Natural killer cell (primary cell): Measurements from ENCODE around the gene NKX3-2. TPM values are rescaled to one million over a fixed set of nuclear protein-coding genes. Genes with fewer than 3 reads are reported as not detected.
"Not testable (repeated sequence)": the region's sequence is repeated elsewhere in the genome, so short reads cannot be mapped to it uniquely, and the experiment has no call there.

Source experiments
- ATAC-seq, 3 donors: fragments of 150-1000 bp in 2 of 3; fragments of 200-7000 bp in 1 of 3; cut with Tn5 transposase; 1 replicate in 1 of 3; 2 replicates in 2 of 3; pipeline ENCODE4 v1.10.0; 2021; ENCODE audit warnings: mild to moderate bottlenecking in 2 of 3, moderate library complexity in 2 of 3
- DNase-seq, 2 donors: peaks; one replicate each; pipeline versions ENCODE4 v3.0.0 to v3.0.0-alpha.2; 2013 to 2021; ENCODE audit warnings: mixed read lengths in 1 of 2
- H3K27ac ChIP-seq: one replicate; pipeline ENCODE4 v1.5.1; 2013; ENCODE audit warnings: mild to moderate bottlenecking, low read length
- H3K27me3 ChIP-seq: one replicate; pipeline ENCODE4 v1.6.1; 2013; ENCODE audit warnings: low read length; ENCODE audit not compliant: control insufficient read depth, insufficient read depth
- H3K36me3 ChIP-seq: one replicate; pipeline ENCODE4 v1.6.1; 2013; ENCODE audit warnings: low read length; ENCODE audit not compliant: control insufficient read depth, insufficient read depth
- H3K4me1 ChIP-seq: one replicate; pipeline ENCODE4 v1.6.1; 2013; ENCODE audit warnings: low read length; ENCODE audit not compliant: control insufficient read depth, insufficient read depth
- H3K4me3 ChIP-seq: one replicate; pipeline ENCODE4 v1.5.1; 2013; ENCODE audit warnings: low read length
- H3K9me3 ChIP-seq: one replicate; pipeline ENCODE4 v1.6.1; 2013; ENCODE audit warnings: low read length; ENCODE audit not compliant: control insufficient read depth, insufficient read depth
- H3K27ac Mint-ChIP-seq, 2 donors: one replicate each; pipeline ENCODE4 v1.8.0; 2022; ENCODE audit warnings: mild to moderate bottlenecking in 2 of 2, mixed read lengths in 2 of 2, moderate library complexity in 1 of 2
- H3K27me3 Mint-ChIP-seq, 2 donors: one replicate each; pipeline ENCODE4 v1.8.0; 2022; ENCODE audit warnings: low read depth in 2 of 2, mixed read lengths in 2 of 2
- H3K36me3 Mint-ChIP-seq: one replicate; pipeline ENCODE4 v1.8.0; 2022; ENCODE audit warnings: mixed read lengths
- H3K4me1 Mint-ChIP-seq, 2 donors: one replicate each; pipeline ENCODE4 v1.8.0; 2022; ENCODE audit warnings: mixed read lengths in 2 of 2
- H3K4me3 Mint-ChIP-seq: one replicate; pipeline ENCODE4 v1.8.0; 2022; ENCODE audit warnings: mild to moderate bottlenecking, moderate library complexity, mixed read lengths
- H3K9me3 Mint-ChIP-seq, 2 donors: one replicate each; pipeline ENCODE4 v1.8.0; 2022; ENCODE audit warnings: mixed read lengths in 2 of 2
- WGBS: methylation state at CpG from one replicate; pipeline ENCODE4 v1.1.7; 2013; ENCODE audit warnings: missing lambda C conversion rate; ENCODE audit not compliant: insufficient coverage; 5-methylcytosine and 5-hydroxymethylcytosine counted together
- intact Hi-C: fragments of 100-400 bp; cut with micrococcal nuclease; formaldehyde crosslinking; loops from one replicate; pipeline ENCODE4 v1.14.2; 2022
- total RNA-seq, 4 donors: library from RNA; stranded (reverse); fragments of 120-200 nt in 1 of 4; gene quantifications; one replicate each; pipeline versions ENCODE4 v1.2.3 to v1.2.4, GENCODE V29; 2013 to 2022
- TF ChIP-seq, protein P1 (sequence below): fragments of 200-600 bp; IDR thresholded peaks from one replicate; pipeline ENCODE4 v1.8.0; 2022; ENCODE audit warnings: antibody characterized with exemption

NKX3-2 gene
- total RNA-seq, 3 donors from 2014 or later (not counting 1 experiment from before 2014, with no cell fraction given): not detected

GRCh38 chr4:13567125-13567524, 22.8 kb upstream of the NKX3-2 start:
- intact Hi-C loops: no loop called here
- no peak for DNase-seq
- H3K27ac ChIP-seq: no peak overlapping the region
- ATAC-seq: no peak
- H3K27ac Mint-ChIP-seq: no peak overlapping the region
- H3K36me3 Mint-ChIP-seq: peaks cover 39% of the 10 kb centered on the region
- peaks cover 42% of the 10 kb centered on the region for H3K36me3 ChIP-seq
- no peak overlapping the region for H3K4me3 Mint-ChIP-seq
- H3K27me3 ChIP-seq: no peaks in the 10 kb centered on the region
- WGBS: 95% methylated on average over 5 of the region's 5 CpGs
- TF ChIP-seq, protein P1, sequence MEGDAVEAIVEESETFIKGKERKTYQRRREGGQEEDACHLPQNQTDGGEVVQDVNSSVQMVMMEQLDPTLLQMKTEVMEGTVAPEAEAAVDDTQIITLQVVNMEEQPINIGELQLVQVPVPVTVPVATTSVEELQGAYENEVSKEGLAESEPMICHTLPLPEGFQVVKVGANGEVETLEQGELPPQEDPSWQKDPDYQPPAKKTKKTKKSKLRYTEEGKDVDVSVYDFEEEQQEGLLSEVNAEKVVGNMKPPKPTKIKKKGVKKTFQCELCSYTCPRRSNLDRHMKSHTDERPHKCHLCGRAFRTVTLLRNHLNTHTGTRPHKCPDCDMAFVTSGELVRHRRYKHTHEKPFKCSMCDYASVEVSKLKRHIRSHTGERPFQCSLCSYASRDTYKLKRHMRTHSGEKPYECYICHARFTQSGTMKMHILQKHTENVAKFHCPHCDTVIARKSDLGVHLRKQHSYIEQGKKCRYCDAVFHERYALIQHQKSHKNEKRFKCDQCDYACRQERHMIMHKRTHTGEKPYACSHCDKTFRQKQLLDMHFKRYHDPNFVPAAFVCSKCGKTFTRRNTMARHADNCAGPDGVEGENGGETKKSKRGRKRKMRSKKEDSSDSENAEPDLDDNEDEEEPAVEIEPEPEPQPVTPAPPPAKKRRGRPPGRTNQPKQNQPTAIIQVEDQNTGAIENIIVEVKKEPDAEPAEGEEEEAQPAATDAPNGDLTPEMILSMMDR: no peak
- no peaks in the 10 kb centered on the region for H3K4me1 ChIP-seq
- H3K9me3 ChIP-seq: no peaks in the 10 kb centered on the region
- no peaks in the 10 kb centered on the region for H3K9me3 Mint-ChIP-seq
- H3K4me3 ChIP-seq: no peak overlapping the region
- peaks cover 0 to 4% of the 10 kb centered on the region in 2 donors for H3K4me1 Mint-ChIP-seq
- H3K27me3 Mint-ChIP-seq: no peaks in the 10 kb centered on the region

DNA sequence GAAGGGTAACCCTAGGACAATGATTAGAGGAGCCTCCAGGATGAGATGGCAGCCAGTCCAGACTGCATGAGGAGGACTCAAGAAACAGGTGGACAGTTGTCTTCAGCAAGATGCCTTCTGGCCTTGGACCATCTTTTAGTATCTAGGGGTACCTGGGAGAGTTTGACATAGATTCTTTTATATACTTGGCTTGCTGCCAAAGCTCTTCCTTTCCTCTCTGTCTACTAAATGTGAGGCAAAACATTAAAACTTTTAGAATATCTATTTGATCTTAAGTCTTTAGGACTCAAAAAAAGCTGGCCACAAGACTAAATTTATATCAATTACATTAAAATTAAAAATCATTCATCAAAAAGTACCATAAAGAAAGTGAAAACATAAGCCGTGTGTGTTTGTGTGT, 18.6 kb upstream of the NKX3-2 start:
- TF ChIP-seq, protein P1: no peak
- Histone ChIP-seq H3K4me3 (no peak overlapping the region), H3K27ac (no peak overlapping the region), H3K4me1 (no peaks in the 10 kb centered on the region), H3K9me3 (no peaks in the 10 kb centered on the region), H3K27me3 (no peaks in the 10 kb centered on the region), H3K36me3 (peaks cover 7% of the 10 kb centered on the region)
- DNase-seq (no peak), ATAC-seq (no peak)
- no peaks in the 10 kb centered on the region for H3K4me1 Mint-ChIP-seq
- H3K27me3 Mint-ChIP-seq: peaks cover 0 to 17% of the 10 kb centered on the region in 2 donors
- WGBS: no CpG with 5 or more reads among the region's 1 CpG
- no peak overlapping the region for H3K27ac Mint-ChIP-seq
- no peaks in the 10 kb centered on the region for H3K9me3 Mint-ChIP-seq
- peaks cover 10% of the 10 kb centered on the region for H3K36me3 Mint-ChIP-seq
- H3K4me3 Mint-ChIP-seq: no peak overlapping the region
- intact Hi-C loops: no loop called here

DNA sequence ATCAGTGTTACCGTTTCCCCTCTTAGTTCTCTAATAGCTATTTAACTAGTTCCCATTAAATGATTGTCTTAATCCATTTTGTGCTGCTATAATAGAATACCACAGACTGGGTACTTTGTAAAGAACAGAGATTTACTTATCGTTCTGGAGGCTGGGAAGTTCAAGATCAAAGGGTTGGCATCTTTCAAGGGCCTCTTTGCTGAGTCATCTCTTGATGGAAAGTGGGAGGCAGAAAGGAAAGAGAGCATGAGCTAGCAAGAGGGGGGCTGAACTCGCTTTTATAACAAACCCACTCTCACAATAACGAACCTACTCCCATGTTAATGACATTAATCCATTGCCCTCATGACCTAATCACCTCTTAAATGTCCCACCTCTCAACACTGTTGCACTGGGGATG, 17.4 kb upstream of the NKX3-2 start:
- no peaks in the 10 kb centered on the region for H3K9me3 ChIP-seq
- Mint-ChIP-seq H3K27me3 (peaks cover 6 to 22% of the 10 kb centered on the region in 2 donors), H3K4me3 (no peak overlapping the region), H3K27ac (no peak overlapping the region), H3K4me1 (no peaks in the 10 kb centered on the region), H3K36me3 (peaks cover 6% of the 10 kb centered on the region), H3K9me3 (no peaks in the 10 kb centered on the region)
- H3K27me3 ChIP-seq: no peaks in the 10 kb centered on the region
- no peak for ATAC-seq
- H3K4me1 ChIP-seq: no peaks in the 10 kb centered on the region
- no peak for DNase-seq
- WGBS: 60% methylated on average over 2 of the region's 4 CpGs
- TF ChIP-seq, protein P1: no peak
- H3K4me3 ChIP-seq: no peak overlapping the region
- H3K36me3 ChIP-seq: no peaks in the 10 kb centered on the region
- H3K27ac ChIP-seq: no peak overlapping the region
- intact Hi-C loops: no loop called here

DNA sequence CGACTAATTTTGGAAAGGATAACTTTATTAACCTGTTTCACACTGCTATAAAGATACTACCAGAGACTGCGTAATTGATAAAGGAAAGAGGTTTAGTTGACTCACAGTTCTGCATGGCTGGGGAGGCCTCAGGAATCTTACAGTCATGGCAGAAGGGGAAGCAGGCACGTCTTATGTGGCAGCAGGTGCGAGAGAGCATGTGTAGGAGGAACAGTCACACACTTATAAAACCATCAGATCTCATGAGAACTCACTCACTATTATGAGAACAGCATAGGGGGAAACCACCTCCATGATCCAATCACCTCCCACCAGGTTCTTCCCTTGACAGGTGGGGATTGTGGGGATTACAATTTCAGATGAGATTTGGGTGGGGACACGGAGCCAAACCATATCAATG, 15.8 kb upstream of the NKX3-2 start:
- ATAC-seq, H3K36me3 ChIP-seq, H3K4me1 Mint-ChIP-seq, H3K4me3 ChIP-seq, DNase-seq, H3K27me3 ChIP-seq, H3K9me3 Mint-ChIP-seq, H3K9me3 ChIP-seq, H3K36me3 Mint-ChIP-seq, H3K4me1 ChIP-seq, H3K27ac ChIP-seq, H3K27ac Mint-ChIP-seq, intact Hi-C loops, H3K4me3 Mint-ChIP-seq: not testable (repeated sequence)
- peaks cover 8 to 25% of the 10 kb centered on the region in 2 donors for H3K27me3 Mint-ChIP-seq
- WGBS: 100% methylated on average over 2 of the region's 5 CpGs
